Smooth muscle cell (in vitro differentiated cells): ENCODE data around the gene BRD8. TPM values are rescaled to one million over a fixed set of nuclear protein-coding genes. Genes with fewer than 3 reads are reported as not detected.

Experiments
- DNase-seq: peaks from one replicate; lab custom pipeline; 2025; ENCODE audit not compliant: unreplicated experiment; lab: John Stamatoyannopoulos, UW
- H2AFZ ChIP-seq: fragments of 200-600 bp; sonication (generic); 2 replicates; pipeline ENCODE4 v1.6.0; 2016; ENCODE audit warnings: antibody characterized with exemption, low read depth, mild to moderate bottlenecking
- H3F3A ChIP-seq: fragments of 200-600 bp; sonication (generic); 2 replicates; pipeline ENCODE4 v1.6.0; 2017; ENCODE audit warnings: antibody characterized with exemption, low read depth
- H3K27ac ChIP-seq: fragments of 200-600 bp; sonication (generic); 2 replicates; pipeline ENCODE4 v1.5.1; 2016; ENCODE audit warnings: low read depth, mild to moderate bottlenecking
- H3K27me3 ChIP-seq: fragments of 200-600 bp; sonication (generic); 2 replicates; pipeline ENCODE4 v1.6.1; 2016; ENCODE audit warnings: low read depth, mild to moderate bottlenecking
- H3K36me3 ChIP-seq: fragments of 200-600 bp; sonication (generic); 2 replicates; pipeline ENCODE4 v1.5.1; 2016; ENCODE audit warnings: low read depth
- H3K4me1 ChIP-seq: fragments of 200-600 bp; sonication (generic); 2 replicates; pipeline ENCODE4 v1.5.1; 2016; ENCODE audit warnings: low read depth
- H3K4me2 ChIP-seq: fragments of 200-600 bp; sonication (generic); 2 replicates; pipeline ENCODE4 v1.6.0; 2016; ENCODE audit warnings: mild to moderate bottlenecking
- H3K4me3 ChIP-seq: fragments of 200-600 bp; sonication (generic); 2 replicates; pipeline ENCODE4 v1.5.1; 2016; ENCODE audit warnings: mild to moderate bottlenecking
- H3K79me2 ChIP-seq: fragments of 200-600 bp; sonication (generic); 2 replicates; pipeline ENCODE4 v1.6.0; 2016; ENCODE audit warnings: low read depth, mild to moderate bottlenecking
- H3K9ac ChIP-seq: fragments of 200-600 bp; sonication (generic); 2 replicates; pipeline ENCODE4 v1.6.0; 2016; ENCODE audit warnings: low read depth
- H3K9me3 ChIP-seq: fragments of 200-600 bp; sonication (generic); replicated peaks from 2 replicates; pipeline ENCODE4 v1.5.1; 2016; ENCODE audit warnings: low read depth
- H4K20me1 ChIP-seq: fragments of 200-600 bp; sonication (generic); 2 replicates; pipeline ENCODE4 v1.6.0; 2016; ENCODE audit warnings: low read depth
- CTCF ChIP-seq: fragments of 200-600 bp; sonication (generic); IDR thresholded peaks from 2 replicates; pipeline ENCODE4 v1.5.1; 2017; ENCODE audit warnings: borderline replicate concordance, mild to moderate bottlenecking, antibody characterized with exemption; ENCODE audit not compliant: insufficient read depth, poor library complexity, severe bottlenecking
- WGBS: methylation state at CpG from one replicate; pipeline ENCODE4 v1.1.7; 2016; ENCODE audit warnings: low lambda C conversion rate; 5-methylcytosine and 5-hydroxymethylcytosine counted together
- polyA plus RNA-seq: library from polyadenylated mRNA; unstranded; fragments of >200 nt; fragmentation: Nextera tagmentation; extraction: Ambion mirVana; gene quantifications from 2 replicates; pipeline ENCODE4 v1.2.1, GENCODE V29; 2016
- total RNA-seq: library from RNA; depleted of rRNA; stranded (reverse); fragments of >200 nt; gene quantifications from 2 replicates; pipeline ENCODE4 v1.2.3, GENCODE V29; 2014

Gene BRD8
- total and polyA plus RNA-seq, 2 experiments from 2014 or later = 24.2 to 41.2 TPM

GRCh38 chr5:138141734-138142133 lies 36.7 kb downstream of the BRD8 start:
- Histone ChIP-seq H3K27me3 (no peaks in the 10 kb centered on the region), H3K79me2 (no peaks in the 10 kb centered on the region), H3K9ac (no peak overlapping the region), H3K27ac (no peak overlapping the region), H4K20me1 (no peaks in the 10 kb centered on the region), H3K36me3 (no peaks in the 10 kb centered on the region), H3F3A (no peaks in the 10 kb centered on the region), H3K4me2 (no peak overlapping the region), H2AFZ (no peak overlapping the region), H3K9me3 (no peaks in the 10 kb centered on the region), H3K4me3 (no peak overlapping the region), H3K4me1 (peaks cover 3% of the 10 kb centered on the region)
- TF ChIP-seq CTCF = no peak
- DNase-seq = no peak
- WGBS = 74% methylated on average over 1 of the region's 1 CpG

- H3K9me3 ChIP-seq = no peaks in the 10 kb centered on the region
- no peak overlapping the region for H3K27ac ChIP-seq
- H4K20me1 ChIP-seq = no peaks in the 10 kb centered on the region
- no peaks in the 10 kb centered on the region for H3K79me2 ChIP-seq
- H3K27me3 ChIP-seq = no peaks in the 10 kb centered on the region
- 70% methylated on average over 4 of the region's 4 CpGs for WGBS
- no peak overlapping the region for H3K4me2 ChIP-seq
- TF ChIP-seq CTCF = no peak
- H3K4me1 ChIP-seq = peaks cover 3% of the 10 kb centered on the region
- H3K36me3 ChIP-seq = no peaks in the 10 kb centered on the region
- no peaks in the 10 kb centered on the region for H3F3A ChIP-seq
- no peak overlapping the region for H3K4me3 ChIP-seq
- no peak overlapping the region for H2AFZ ChIP-seq
- DNase-seq = no peak
- H3K9ac ChIP-seq = no peak overlapping the region
Measured at GRCh38 chr5:138140268-138140667, 38.2 kb downstream of the BRD8 start.

GRCh38 chr5:138139781-138140090 lies 38.7 kb downstream of the BRD8 start:
- Histone ChIP-seq H3K27me3 (no peaks in the 10 kb centered on the region), H2AFZ (peak overlapping the region; percentile 70), H3K27ac (no peak overlapping the region), H3K4me1 (peaks cover 3% of the 10 kb centered on the region), H3K4me3 (peak overlapping the region; percentile 62), H4K20me1 (no peaks in the 10 kb centered on the region), H3F3A (no peaks in the 10 kb centered on the region), H3K79me2 (no peaks in the 10 kb centered on the region), H3K9ac (no peak overlapping the region), H3K4me2 (peak overlapping the region; percentile 83), H3K9me3 (no peaks in the 10 kb centered on the region), H3K36me3 (no peaks in the 10 kb centered on the region)
- no peak for TF ChIP-seq CTCF
- DNase-seq = no peak
- 70% methylated on average over 3 of the region's 3 CpGs for WGBS

GRCh38 chr5:138138949-138139780 lies 39.3 kb downstream of the BRD8 start, which contains the start of gene NME5:
NME5 (minus strand) TSS chr5:138139428; CDS start chr5:138138780, 648 bp downstream.
- H3K27ac ChIP-seq = no peak within 1 kb of the TSS
- H3K4me2 ChIP-seq = peak within 1 kb of the TSS; percentile 83
- no peaks in the 10 kb centered on the region for H3K27me3 ChIP-seq
- H2AFZ ChIP-seq = peak within 1 kb of the TSS; percentile 70
- H4K20me1 ChIP-seq = no peaks in the 10 kb centered on the region
- H3K79me2 ChIP-seq = no peaks in the 10 kb centered on the region
- 11% methylated on average over 25 of the region's 31 CpGs for WGBS
- no peaks in the 10 kb centered on the region for H3F3A ChIP-seq
- peak within 1 kb of the TSS; percentile 21 for H3K9ac ChIP-seq
- no peak for TF ChIP-seq CTCF
- H3K4me1 ChIP-seq = peaks cover 3% of the 10 kb centered on the region
- peak within 1 kb of the TSS; percentile 62 for H3K4me3 ChIP-seq
- no peak for DNase-seq
- no peaks in the 10 kb centered on the region for H3K9me3 ChIP-seq
- H3K36me3 ChIP-seq = no peaks in the 10 kb centered on the region
